DMS 273 treated with DMSO at 0.1 percent for 48 hours (cell line): ENCODE data around the gene NF2.
"Not testable (repeated sequence)": the region's sequence is repeated elsewhere in the genome, so short reads cannot be mapped to it uniquely, and the experiment has no call there.

ENCODE experiments used
- DNase-seq: peaks from one replicate; lab custom pipeline; 2025; lab: John Stamatoyannopoulos, UW

The NF2 gene

DNA sequence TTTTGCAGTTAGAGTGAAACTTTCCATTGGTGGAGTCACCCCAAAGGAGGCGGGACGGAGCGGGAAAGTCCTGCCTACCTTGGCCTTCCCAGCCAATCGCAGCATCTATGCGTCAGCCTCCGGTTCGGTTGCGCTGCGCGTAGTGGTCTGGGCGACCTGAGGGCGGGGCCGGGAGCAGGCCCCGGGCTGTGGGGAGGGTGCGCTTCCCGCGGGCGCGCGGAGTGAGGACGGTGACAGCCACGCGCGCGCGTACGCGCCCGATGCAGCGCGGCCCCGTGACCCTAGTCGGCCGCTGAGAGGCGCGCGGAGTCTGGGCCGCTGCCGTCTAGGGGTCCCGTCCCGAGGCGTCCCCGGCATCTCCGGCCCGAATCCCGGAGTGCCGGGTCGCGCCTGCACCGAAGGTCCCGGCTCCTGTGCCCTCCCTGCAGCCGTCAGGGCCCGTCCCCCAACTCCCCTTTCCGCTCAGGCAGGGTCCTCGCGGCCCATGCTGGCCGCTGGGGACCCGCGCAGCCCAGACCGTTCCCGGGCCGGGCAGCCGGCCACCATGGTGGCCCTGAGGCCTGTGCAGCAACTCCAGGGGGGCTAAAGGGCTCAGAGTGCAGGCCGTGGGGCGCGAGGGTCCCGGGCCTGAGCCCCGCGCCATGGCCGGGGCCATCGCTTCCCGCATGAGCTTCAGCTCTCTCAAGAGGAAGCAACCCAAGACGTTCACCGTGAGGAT lies at the start of gene NF2:
Gene NF2 (plus strand): TSS at position 276 of the 718 bp plus-strand sequence. CDS start 366 bp downstream, at position 642.
- peak; percentile 92 for DNase-seq

DNA sequence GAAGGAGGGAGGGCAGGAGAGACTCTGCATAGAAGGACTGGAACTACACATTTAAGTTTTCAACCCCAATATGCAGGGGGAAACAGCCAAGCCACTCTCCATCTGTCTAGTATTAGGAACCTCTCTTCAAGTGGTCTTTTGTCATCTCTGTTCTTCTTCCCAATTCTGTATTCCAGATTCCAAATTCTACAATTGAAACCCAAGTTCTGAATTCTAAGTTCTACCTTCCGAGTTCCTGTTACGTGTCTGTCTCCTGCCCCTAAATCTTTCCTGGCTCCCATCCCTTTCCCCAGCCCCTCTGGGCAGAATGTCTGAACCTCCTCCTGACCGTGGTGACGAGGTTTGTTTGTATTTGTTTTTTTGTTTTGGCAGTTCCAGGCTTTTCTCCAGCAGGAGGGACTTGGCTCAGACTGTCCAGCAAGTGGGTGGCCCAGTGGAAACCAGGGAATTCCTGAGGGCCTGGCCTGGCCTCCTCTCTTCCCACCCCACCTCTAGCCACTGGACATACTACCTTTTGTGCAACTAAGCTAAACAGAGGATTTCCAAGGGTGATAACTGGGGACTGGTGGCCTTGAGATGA lies 48.3 kb upstream of the NF2 start:
- no peak for DNase-seq

- no peak for DNase-seq
Measured at GRCh38 chr22:29559030-29559429, 44.4 kb upstream of the NF2 start.

GRCh38 chr22:29559853-29560252 lies 43.6 kb upstream of the NF2 start:
- DNase-seq, result no peak

DNA sequence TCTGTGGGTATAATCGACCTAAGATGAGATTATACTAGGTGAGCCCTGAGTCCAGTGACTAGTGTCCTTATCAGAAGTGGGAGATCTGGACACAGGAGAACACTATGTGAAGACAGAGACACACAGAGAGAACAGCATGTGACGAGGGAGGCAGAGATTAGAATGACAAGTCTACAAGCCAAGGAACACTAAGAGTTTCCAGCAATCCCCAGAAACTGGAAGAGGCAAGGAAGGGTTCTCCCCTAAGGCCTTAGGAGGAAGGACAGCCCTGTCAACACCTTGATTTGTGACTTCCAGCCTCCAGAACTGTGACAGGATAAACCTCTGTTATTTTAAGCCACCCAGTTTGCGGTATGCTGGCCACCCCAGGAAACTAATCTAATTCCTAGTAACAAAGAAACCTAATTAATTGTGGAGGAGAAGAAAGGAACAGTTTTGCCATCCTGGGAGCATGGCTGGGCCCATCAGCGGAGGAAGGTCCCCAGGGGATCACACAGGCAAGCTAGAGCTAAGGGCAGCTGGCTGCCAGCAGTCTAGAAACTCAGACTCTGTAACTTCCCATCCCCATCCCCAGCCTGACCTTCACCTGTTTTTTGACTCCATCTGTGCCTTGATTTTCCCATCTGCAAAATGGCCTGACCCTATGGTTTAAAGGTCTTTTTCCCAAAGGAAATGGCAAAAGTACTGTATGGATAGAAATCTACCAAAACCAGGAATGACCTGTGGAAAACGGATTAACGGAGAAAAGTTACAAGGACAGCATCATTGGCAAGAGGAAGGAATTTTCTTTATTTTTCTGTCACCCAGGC lies 39.6 kb upstream of the NF2 start:
- DNase-seq, result no peak

DNA sequence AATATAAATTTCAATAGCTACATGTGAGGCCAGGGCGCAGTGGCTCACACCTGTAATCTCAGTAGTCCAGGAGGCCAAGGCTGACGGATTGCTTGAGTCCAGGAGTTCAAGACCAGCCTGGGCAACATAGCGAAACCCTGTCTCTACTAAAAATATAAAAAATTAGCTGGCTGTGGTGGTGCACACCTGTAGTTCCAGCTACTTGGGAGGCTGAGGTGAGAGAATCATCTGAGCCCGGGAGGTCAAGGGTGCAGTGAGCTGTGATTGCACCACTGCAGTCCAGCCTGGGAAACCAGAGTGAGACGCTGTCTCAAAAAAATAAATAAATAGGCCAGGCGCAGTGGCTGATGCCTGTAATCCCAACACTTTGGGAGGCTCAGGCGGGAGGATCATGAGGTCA lies 36.9 kb upstream of the NF2 start:
- not testable (repeated sequence) for DNase-seq

DNA sequence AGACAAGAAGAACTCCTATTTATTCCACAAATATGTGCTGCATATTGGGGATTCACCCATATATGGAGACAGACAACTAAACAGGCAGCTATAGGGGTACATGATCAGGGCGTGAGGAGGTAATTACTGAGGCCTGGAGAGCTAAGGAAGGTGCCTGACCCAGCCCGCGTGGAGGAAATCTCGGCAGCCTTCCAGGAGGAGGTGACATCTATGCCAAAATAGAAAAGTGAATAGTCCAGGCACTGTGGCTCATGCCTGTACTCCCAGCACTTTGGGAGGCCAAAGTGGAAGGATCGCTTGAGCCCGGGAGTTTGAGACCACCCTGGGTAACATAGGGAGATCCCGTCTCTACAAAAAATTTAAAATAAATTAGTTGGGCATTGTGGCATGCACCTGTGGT lies 36.1 kb upstream of the NF2 start:
- DNase-seq, result no peak

DNA sequence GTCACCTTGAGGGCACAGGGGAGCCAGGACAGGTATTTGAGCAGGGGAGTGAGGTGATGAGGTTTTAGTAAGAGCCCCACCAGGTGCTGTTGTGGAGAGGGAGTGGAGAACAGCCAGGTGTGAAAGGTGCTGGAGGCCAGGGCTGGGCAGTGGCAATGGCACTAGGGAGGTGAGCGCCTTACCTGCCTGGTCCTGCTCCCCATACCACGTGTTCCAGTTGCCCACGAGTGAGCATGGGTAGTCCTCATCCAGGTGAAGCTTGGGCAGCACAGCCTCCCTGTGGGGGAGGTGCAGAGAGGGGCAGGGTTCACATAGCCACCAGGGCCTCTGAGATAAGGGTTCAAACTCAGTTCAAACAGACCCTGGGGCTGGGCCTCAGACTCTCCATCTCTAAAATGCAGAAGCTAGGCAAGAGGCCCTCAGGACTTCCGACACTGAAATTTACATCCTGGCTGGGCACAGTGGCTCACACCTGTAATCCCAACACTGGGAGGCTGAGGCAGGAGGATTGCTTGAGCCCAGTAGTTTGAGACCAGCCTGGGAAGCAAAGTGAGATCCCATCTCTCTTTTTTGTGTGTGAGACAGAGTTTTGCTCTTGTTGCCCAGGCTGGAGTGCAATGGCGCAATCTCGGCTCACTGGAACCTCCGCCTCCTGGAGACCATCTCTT lies 34.3 kb upstream of the NF2 start:
- no peak for DNase-seq

DNA sequence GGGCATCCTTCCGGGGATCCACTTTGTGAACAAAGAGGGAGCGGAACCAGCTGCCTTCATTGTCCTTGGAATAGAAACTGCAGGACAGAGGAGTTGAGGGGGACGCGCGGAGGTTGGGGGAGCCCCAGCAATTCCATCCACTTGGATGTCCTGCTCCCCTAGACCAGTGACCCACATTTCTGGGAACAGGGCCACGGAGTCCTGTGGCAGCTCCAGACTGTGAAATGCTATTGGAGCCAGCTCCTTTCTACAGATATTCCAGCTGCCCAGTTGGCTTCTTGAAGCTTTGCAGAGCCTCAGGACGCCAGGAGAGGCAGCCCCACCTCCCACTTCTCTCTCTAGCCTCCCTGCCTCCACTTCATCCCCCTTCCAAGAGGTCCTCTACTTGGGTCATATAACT lies 33.0 kb upstream of the NF2 start:
- DNase-seq, result no peak

GRCh38 chr22:29570912-29571549 lies 32.4 kb upstream of the NF2 start:
- DNase-seq, result no peak

GRCh38 chr22:29574762-29575450 lies 28.5 kb upstream of the NF2 start:
- no peak for DNase-seq

GRCh38 chr22:29578462-29579200 lies 24.8 kb upstream of the NF2 start:
- DNase-seq, result no peak

DNA sequence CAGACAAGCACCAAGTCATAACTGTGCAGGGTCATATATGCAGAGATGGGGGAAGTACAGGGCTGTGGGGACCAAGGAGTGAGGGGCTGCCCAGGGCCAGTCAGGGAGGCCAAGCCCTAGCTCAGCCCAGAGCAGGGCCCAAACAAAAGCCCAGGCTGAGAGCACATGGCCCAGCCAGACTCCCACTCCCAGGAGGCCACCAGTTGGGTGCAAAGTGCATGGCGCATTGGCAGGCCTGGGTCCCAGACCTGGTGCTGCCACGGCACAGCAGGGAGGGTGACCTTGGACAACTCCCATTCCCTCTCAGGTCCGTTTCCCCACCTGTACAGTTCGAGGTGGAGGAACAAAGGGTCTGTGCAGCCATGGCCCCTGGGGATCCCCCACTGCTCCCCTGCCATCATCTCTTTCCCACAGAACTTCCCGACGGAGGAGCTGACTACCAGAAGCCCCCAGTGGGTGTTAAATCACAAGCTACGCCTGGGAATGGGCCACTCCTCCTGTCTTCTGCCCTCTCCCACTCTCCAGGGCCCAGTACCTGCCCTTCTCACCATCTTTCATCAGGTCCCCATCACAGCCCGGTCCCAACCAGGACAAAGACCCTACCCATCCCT lies 23.1 kb upstream of the NF2 start:
- DNase-seq, result no peak

- DNase-seq, result no peak
Measured at GRCh38 chr22:29581799-29582198, 21.6 kb upstream of the NF2 start.

DNA sequence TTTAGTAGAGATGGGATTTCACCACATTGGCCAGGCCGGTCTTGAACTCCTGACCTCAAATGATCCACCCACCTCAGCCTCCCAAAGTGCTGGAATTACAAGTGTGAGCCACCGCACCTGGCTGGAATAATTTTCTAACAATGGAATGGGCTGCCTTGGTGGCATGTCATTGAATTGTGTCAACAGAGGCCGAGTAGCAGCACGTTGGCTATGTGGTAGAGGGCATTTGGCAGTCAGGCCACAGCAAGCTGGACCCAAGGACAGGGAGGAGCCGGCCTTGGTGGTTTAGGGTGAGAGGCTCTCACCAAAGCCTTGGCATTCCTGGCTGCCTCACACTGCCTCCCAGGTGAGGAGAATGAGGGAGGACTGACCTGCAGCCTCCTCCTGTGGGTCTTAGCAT lies 18.5 kb upstream of the NF2 start:
- DNase-seq, result no peak

DNA sequence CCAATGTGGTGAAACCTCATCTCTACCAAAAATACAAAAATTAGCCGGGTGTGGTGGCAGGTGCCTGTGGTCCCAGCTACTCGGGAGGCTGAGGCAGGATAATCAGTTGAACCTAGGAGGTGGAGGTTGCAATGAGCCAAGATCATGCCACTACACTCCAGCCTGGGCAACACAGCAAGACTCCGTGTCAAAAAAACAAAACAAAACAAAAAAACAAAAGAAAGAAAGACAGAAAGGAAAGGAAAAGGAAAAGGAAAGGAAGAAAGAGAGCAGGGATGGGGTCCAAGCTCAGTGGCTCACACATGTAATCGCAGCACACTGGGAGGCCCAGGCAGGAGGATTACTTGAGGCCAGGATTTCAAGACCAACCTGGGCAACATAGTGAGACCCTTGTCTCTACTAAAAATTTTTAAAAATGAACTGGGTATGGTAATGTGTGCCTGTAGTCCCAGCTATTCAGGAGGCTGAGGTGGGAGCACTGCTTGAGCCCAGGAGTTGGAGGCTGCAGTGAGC lies 17.2 kb upstream of the NF2 start:
- not testable (repeated sequence) for DNase-seq

DNA sequence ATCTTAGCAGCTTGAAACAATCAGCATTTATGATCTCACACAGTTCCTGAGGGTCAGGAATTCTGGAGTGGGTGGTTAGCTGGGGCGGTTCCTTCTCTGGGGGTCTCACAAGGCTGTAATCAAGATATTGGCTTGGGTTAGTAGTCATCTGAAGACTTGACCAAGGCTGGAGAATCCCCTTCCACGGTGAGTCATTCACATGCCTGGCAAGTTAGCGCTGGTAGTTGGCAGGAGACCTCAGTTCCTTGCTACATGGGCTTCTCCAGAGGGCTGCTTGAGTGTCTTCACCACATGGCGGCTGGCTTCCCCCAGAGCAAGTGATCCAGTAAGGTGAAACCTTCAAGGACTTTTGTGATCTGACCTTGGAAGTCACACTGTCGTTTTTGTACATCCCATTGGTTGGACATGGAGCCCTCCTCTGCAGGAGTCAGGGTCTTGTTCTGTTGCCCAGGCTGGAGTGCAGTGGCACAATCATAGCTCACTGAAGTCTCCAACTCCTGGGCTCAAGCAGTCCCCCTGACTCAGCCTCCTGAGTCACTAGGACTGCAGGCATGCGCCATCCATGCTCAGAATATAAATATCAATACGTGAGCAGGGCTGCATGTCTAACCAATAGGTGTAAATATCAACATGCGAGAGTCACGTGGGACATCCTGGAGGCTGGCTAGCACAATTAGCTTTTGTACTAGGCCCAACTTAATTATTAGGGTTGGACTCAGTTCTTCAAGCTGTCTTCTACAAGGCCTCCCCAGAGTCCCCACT lies 15.3 kb upstream of the NF2 start:
- no peak for DNase-seq

DNA sequence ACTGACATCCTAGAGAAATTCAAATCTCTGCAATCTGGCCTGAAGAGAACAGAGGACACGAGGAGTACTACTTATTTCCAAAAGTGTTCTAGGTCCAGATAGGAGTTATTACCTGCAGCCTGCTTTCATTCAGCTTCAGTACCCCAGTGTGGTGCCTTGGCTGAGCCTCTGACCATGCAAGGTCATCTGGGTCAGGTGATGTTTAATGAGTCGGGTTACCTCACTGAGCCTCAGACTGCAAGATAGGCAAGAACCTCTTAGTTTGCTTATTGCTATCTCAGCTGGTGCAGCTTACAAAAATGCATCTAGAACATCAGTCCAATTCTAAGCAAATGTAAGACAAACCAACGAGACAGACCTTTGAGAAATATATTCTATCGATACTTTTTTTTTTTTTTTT lies 9.5 kb upstream of the NF2 start:
- DNase-seq, result no peak

DNA sequence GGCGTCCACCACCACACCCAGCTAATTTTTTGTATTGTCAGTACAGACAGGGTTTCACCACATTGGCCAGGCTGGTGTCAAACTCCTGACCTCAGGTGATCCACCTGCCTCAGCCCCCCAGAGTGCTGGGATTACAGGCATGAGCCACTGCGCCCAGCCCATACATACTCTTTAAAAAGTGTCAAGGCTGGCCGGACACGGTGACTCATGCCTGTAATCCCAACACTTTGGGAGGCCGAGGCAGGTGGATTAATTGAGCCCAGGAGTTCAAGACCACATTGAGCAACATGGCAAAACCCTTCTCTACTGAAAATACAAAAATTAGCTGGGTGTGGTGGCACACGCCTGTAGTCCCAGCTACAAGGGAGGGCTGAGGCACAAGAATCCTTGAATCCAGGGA lies 9.0 kb upstream of the NF2 start:
- not testable (repeated sequence) for DNase-seq
